Measurements from ENCODE around the gene RCC1. TPM values are rescaled to one million over a fixed set of nuclear protein-coding genes. Genes with fewer than 3 reads are reported as not detected.
"Not testable (repeated sequence)": the region's sequence is repeated elsewhere in the genome, so short reads cannot be mapped to it uniquely, and the experiment has no call there.

Gene RCC1
- total RNA-seq, 4 donors from 2014 or later: 9.4 to 22.8 (median 14.0) TPM

- WGBS, 2 donors: 3% methylated on average over 22 to 24 of the region's 26 CpGs
- Histone ChIP-seq H3K4me3 (replicated peaks in 1 of 3) (peak overlapping the region; percentile 68 to 96 (median 92)), H3K27ac (peak overlapping the region in 2 of 3 donors; percentile 81 to 86), H3K9me3 (no peaks in the 10 kb centered on the region), H3K27me3 (no peaks in the 10 kb centered on the region), H3K36me3 (peaks cover 32% of the 10 kb centered on the region in 2 donors), H3K4me1 (peaks cover 11 to 14% of the 10 kb centered on the region in 2 donors)
- TF ChIP-seq CTCF (IDR thresholded peaks at IDR 0.05) (peak in 1 of 6 experiments; percentile 27), POLR2A (IDR thresholded peaks at IDR 0.05) (no peak)
- intact Hi-C loops (cut with DNase I): no loop called here
- DNase-seq: peak; percentile 46 to 56
Observed at GRCh38 chr1:28580722-28581530, 75.1 kb downstream of the RCC1 start.

GRCh38 chr1:28581531-28582247 is 75.8 kb downstream of the RCC1 start:
- H3K4me3 ChIP-seq (replicated peaks in 1 of 3): peak overlapping the region; percentile 68 to 96 (median 92)
- peaks cover 28 to 32% of the 10 kb centered on the region in 2 donors for H3K36me3 ChIP-seq
- peak; percentile 95 to 96 for DNase-seq
- peaks cover 11 to 14% of the 10 kb centered on the region in 2 donors for H3K4me1 ChIP-seq
- intact Hi-C loops (cut with DNase I): no loop called here
- 0 to 4% methylated on average over 5 to 8 of the region's 75 CpGs for WGBS, 2 donors
- no peaks in the 10 kb centered on the region for H3K9me3 ChIP-seq
- H3K27ac ChIP-seq: peak overlapping the region; percentile 50 to 86 (median 81)
- TF ChIP-seq CTCF (IDR thresholded peaks at IDR 0.05): peak in 2 of 6 experiments; percentile 21 to 42
- peak; percentile 77 to 99 for TF ChIP-seq POLR2A (IDR thresholded peaks at IDR 0.05)
- H3K27me3 ChIP-seq: no peaks in the 10 kb centered on the region

- DNase-seq: no peak
- Histone ChIP-seq H3K4me1 (peaks cover 11 to 14% of the 10 kb centered on the region in 2 donors), H3K4me3 (replicated peaks in 1 of 3) (peak overlapping the region; percentile 8 to 96 (median 92)), H3K27me3 (no peaks in the 10 kb centered on the region), H3K27ac (peak overlapping the region in 2 of 3 donors; percentile 81 to 86), H3K9me3 (no peaks in the 10 kb centered on the region), H3K36me3 (peaks cover 24 to 27% of the 10 kb centered on the region in 2 donors)
- TF ChIP-seq CTCF (IDR thresholded peaks at IDR 0.05) (no peak), POLR2A (IDR thresholded peaks at IDR 0.05) (no peak)
- intact Hi-C loops (cut with DNase I): no loop called here
- WGBS, 2 donors: 3 to 4% methylated on average over 10 of the region's 10 CpGs
Observed at GRCh38 chr1:28582248-28582615, 76.4 kb downstream of the RCC1 start.

- H3K9me3 ChIP-seq; H3K4me3 ChIP-seq (replicated peaks in 1 of 3); H3K27ac ChIP-seq; intact Hi-C loops (cut with DNase I); H3K4me1 ChIP-seq; DNase-seq; H3K27me3 ChIP-seq; H3K36me3 ChIP-seq: not testable (repeated sequence)
- 92 to 94% methylated on average over 19 of the region's 19 CpGs for WGBS, 2 donors
Observed at GRCh38 chr1:28586585-28587391, 80.9 kb downstream of the RCC1 start.

Small RNAs within 50 kb of the gene (small RNA-seq; reads per million reads assigned to genes)
- not detected for gene RNU6ATAC27P
- gene SNORA16A: not detected
- gene SNORA44: not detected
- gene SNORA61: not detected
- gene SNORA73A: not detected
- gene SNORA73B: 37.3 reads per million, percentile 95 among the genes with 10 or more reads in this experiment
- gene SNORD99: 51,804 reads per million, percentile 100 among the genes with 10 or more reads in this experiment

Other genes with a start within 250 kb of the RCC1 start
- 1 to 10 TPM; 6.4 to 8.1 (median 6.8) TPM for gene SESN2, start 246.5 kb upstream of the RCC1 start, total RNA-seq
- gene MED18, start 177.0 kb upstream of the RCC1 start, total RNA-seq: 10 to 100 TPM; 10.4 to 16.9 (median 14.2) TPM
- gene PHACTR4, start 136.3 kb upstream of the RCC1 start, total RNA-seq: 10 to 100 TPM; 25.9 to 31.2 (median 27.8) TPM
- gene TRNAU1AP, start 47.0 kb downstream of the RCC1 start, total RNA-seq: 10 to 100 TPM; 14.8 to 26.6 (median 20.6) TPM
- gene RAB42, start 86.2 kb downstream of the RCC1 start, total RNA-seq: 1 to 10 TPM; 1.3 to 3.5 (median 1.8) TPM
- gene TAF12, start 137.0 kb downstream of the RCC1 start, total RNA-seq: 10 to 100 TPM; 15.4 to 25.4 (median 18.4) TPM
- not detected for gene RNU11, start 142.6 kb downstream of the RCC1 start, total RNA-seq
- 10 to 100 TPM in 2 of 4 donors, 1 to 10 TPM in 2; 5.5 to 13.5 (median 11.6) TPM for gene GMEB1, start 162.7 kb downstream of the RCC1 start, total RNA-seq
- gene YTHDF2, start 230.9 kb downstream of the RCC1 start, total RNA-seq: 10 to 100 TPM; 53.1 to 74.4 (median 62.2) TPM